Thoracic aorta (tissue), 2 donors: ENCODE results near the gene SUPT4H1. TPM values are rescaled to one million over a fixed set of nuclear protein-coding genes. Genes with fewer than 3 reads are reported as not detected.

ENCODE experiments used
- ATAC-seq: fragments of 150-250 bp; one replicate; pipeline ENCODE4 v1.8.0; 2017; ENCODE audit warnings: low read depth; ENCODE audit not compliant: insufficient number of reproducible peaks, low FRiP score
- DNase-seq: peaks from one replicate; pipeline ENCODE4 v3.0.0-alpha.2; 2020; ENCODE audit warnings: low spot score
- H3K27ac ChIP-seq, 2 donors: fragments of 200-600 bp; sonication (generic); 1 replicate in 1 of 2; 2 replicates in 1 of 2; pipeline ENCODE4 v1.5.1; 2016; ENCODE audit warnings: mild to moderate bottlenecking in 2 of 2, moderate library complexity in 2 of 2
- H3K27me3 ChIP-seq: fragments of 200-600 bp; sonication (generic); replicated peaks from 2 replicates; pipeline ENCODE4 v1.6.0; 2016; ENCODE audit warnings: mild to moderate bottlenecking; ENCODE audit not compliant: insufficient read depth
- H3K36me3 ChIP-seq: fragments of 200-600 bp; sonication (generic); one replicate; pipeline ENCODE4 v1.5.1; 2016
- H3K4me1 ChIP-seq, 2 donors: fragments of 200-600 bp; sonication (generic); 1 replicate in 1 of 2; 2 replicates in 1 of 2; pipeline versions ENCODE4 v1.5.1 to v1.6.0; 2016; ENCODE audit warnings: low read depth in 2 of 2, mild to moderate bottlenecking in 1 of 2; ENCODE audit not compliant: control insufficient read depth in 1 of 2
- H3K4me3 ChIP-seq: fragments of 200-600 bp; sonication (generic); 2 replicates; pipeline ENCODE4 v1.5.1; 2016; ENCODE audit warnings: mild to moderate bottlenecking
- H3K9me3 ChIP-seq: fragments of 200-600 bp; sonication (generic); 2 replicates; pipeline ENCODE4 v1.5.1; 2016
- CTCF ChIP-seq: fragments of 200-600 bp; sonication (generic); IDR thresholded peaks from one replicate; pipeline ENCODE4 v1.5.1; 2019; ENCODE audit warnings: antibody characterized with exemption
- total RNA-seq, 2 donors: library from RNA; depleted of rRNA; stranded (reverse); fragments of >200 nt; gene quantifications; one replicate each; pipeline versions ENCODE4 v1.1.0 to v1.2.3, GENCODE V29; 2016

Gene SUPT4H1
- total RNA-seq, 2 donors from 2014 or later: 30.6 to 37.3 TPM

- Histone ChIP-seq H3K4me3 (no peak overlapping the region), H3K27ac (no peak overlapping the region), H3K9me3 (no peaks in the 10 kb centered on the region), H3K27me3 (no peaks in the 10 kb centered on the region), H3K4me1 (peaks cover 7 to 19% of the 10 kb centered on the region in 2 donors), H3K36me3 (peaks cover 7% of the 10 kb centered on the region)
- TF ChIP-seq CTCF: no peak
- DNase-seq (no peak), ATAC-seq (no peak)
These were observed 11.6 kb downstream of the SUPT4H1 start for GRCh38 chr17:58340405-58340876.

GRCh38 chr17:58339755-58340404 lies 12.1 kb downstream of the SUPT4H1 start:
- H3K4me3 ChIP-seq: peak overlapping the region; percentile 9

GRCh38 chr17:58338841-58339754 lies 12.9 kb downstream of the SUPT4H1 start:
- H3K27me3 ChIP-seq: no peaks in the 10 kb centered on the region
- no peaks in the 10 kb centered on the region for H3K9me3 ChIP-seq
- peak overlapping the region in 1 of 2 donors; percentile 50 for H3K27ac ChIP-seq
- H3K4me1 ChIP-seq: peaks cover 7 to 19% of the 10 kb centered on the region in 2 donors
- DNase-seq: no peak
- TF ChIP-seq CTCF: no peak
- no peak for ATAC-seq
- H3K4me3 ChIP-seq: peak overlapping the region; percentile 9
- H3K36me3 ChIP-seq: no peaks in the 10 kb centered on the region

More at GRCh38 chr17:58339755-58340404, 12.1 kb downstream of the SUPT4H1 start:
- no peak for DNase-seq
- no peaks in the 10 kb centered on the region for H3K9me3 ChIP-seq
- ATAC-seq: no peak
- peak overlapping the region in 1 of 2 donors; percentile 50 for H3K27ac ChIP-seq
- TF ChIP-seq CTCF: no peak
- H3K27me3 ChIP-seq: no peaks in the 10 kb centered on the region
- peaks cover 7 to 19% of the 10 kb centered on the region in 2 donors for H3K4me1 ChIP-seq
- H3K36me3 ChIP-seq: peaks cover 2% of the 10 kb centered on the region

GRCh38 chr17:58338454-58338840 lies 13.6 kb downstream of the SUPT4H1 start:
- Histone ChIP-seq H3K4me3 (peak overlapping the region; percentile 30), H3K27me3 (no peaks in the 10 kb centered on the region), H3K36me3 (no peaks in the 10 kb centered on the region), H3K27ac (peak overlapping the region in 1 of 2 donors; percentile 58), H3K9me3 (no peaks in the 10 kb centered on the region), H3K4me1 (peaks cover 7 to 19% of the 10 kb centered on the region in 2 donors)
- DNase-seq: no peak
- no peak for TF ChIP-seq CTCF
- no peak for ATAC-seq
